ENCODE measurements around the gene ME2. TPM values are rescaled to one million over a fixed set of nuclear protein-coding genes. Genes with fewer than 3 reads are reported as not detected.

Gene ME2
- total RNA-seq, 3 donors from 2014 or later (not counting 1 experiment from before 2014, with no cell fraction given), result 42.4 to 61.3 (median 43.5) TPM

- intact Hi-C loops (cut with micrococcal nuclease), result no loop called here
- no peak overlapping the region for H3K4me3 ChIP-seq (ENCODE audit: low read length)
- no peaks in the 10 kb centered on the region for H3K9me3 ChIP-seq (ENCODE audit: control insufficient read depth, insufficient read depth, low read length)
- Mint-ChIP-seq H3K4me1 (no peaks in the 10 kb centered on the region), H3K27me3 (ENCODE audit: low read depth in 2 of 2) (no peaks in the 10 kb centered on the region), H3K4me3 (no peak overlapping the region), H3K9me3 (no peaks in the 10 kb centered on the region), H3K27ac (no peak overlapping the region), H3K36me3 (no peaks in the 10 kb centered on the region)
- H3K27me3 ChIP-seq (ENCODE audit: control insufficient read depth, insufficient read depth, low read length), result no peaks in the 10 kb centered on the region
- DNase-seq, result no peak
- H3K36me3 ChIP-seq (ENCODE audit: control insufficient read depth, insufficient read depth, low read length), result no peaks in the 10 kb centered on the region
- no peak for ATAC-seq
- WGBS (ENCODE audit: insufficient coverage), result 92% methylated on average over 3 of the region's 3 CpGs
- no peak for TF ChIP-seq CTCF (IDR thresholded peaks at IDR 0.05)
- no peak overlapping the region for H3K27ac ChIP-seq (ENCODE audit: low read length)
- H3K4me1 ChIP-seq (ENCODE audit: control insufficient read depth, insufficient read depth, low read length), result no peaks in the 10 kb centered on the region
These were observed 21.2 kb upstream of the ME2 start for GRCh38 chr18:50857694-50858093.

GRCh38 chr18:50859793-50860555 is 18.9 kb upstream of the ME2 start:
- intact Hi-C loops (cut with micrococcal nuclease), result no loop called here
- Histone ChIP-seq H3K4me1 (ENCODE audit: control insufficient read depth, insufficient read depth, low read length) (no peaks in the 10 kb centered on the region), H3K9me3 (ENCODE audit: control insufficient read depth, insufficient read depth, low read length) (no peaks in the 10 kb centered on the region), H3K27me3 (ENCODE audit: control insufficient read depth, insufficient read depth, low read length) (no peaks in the 10 kb centered on the region), H3K36me3 (ENCODE audit: control insufficient read depth, insufficient read depth, low read length) (no peaks in the 10 kb centered on the region), H3K27ac (ENCODE audit: low read length) (no peak overlapping the region), H3K4me3 (ENCODE audit: low read length) (no peak overlapping the region)
- no peaks in the 10 kb centered on the region for H3K36me3 Mint-ChIP-seq
- H3K9me3 Mint-ChIP-seq, result no peaks in the 10 kb centered on the region
- DNase-seq (no peak), ATAC-seq (no peak)
- no peak overlapping the region for H3K27ac Mint-ChIP-seq
- H3K4me1 Mint-ChIP-seq, result no peaks in the 10 kb centered on the region
- no peak overlapping the region for H3K4me3 Mint-ChIP-seq
- H3K27me3 Mint-ChIP-seq (ENCODE audit: low read depth in 2 of 2), result no peaks in the 10 kb centered on the region
- no peak for TF ChIP-seq CTCF (IDR thresholded peaks at IDR 0.05)

GRCh38 chr18:50861617-50862016 is 17.3 kb upstream of the ME2 start:
- no peaks in the 10 kb centered on the region for H3K36me3 Mint-ChIP-seq
- no peaks in the 10 kb centered on the region for H3K9me3 ChIP-seq (ENCODE audit: control insufficient read depth, insufficient read depth, low read length)
- H3K27me3 Mint-ChIP-seq (ENCODE audit: low read depth in 2 of 2), result no peaks in the 10 kb centered on the region
- intact Hi-C loops (cut with micrococcal nuclease), result no loop called here
- DNase-seq, result no peak
- no peak overlapping the region for H3K27ac ChIP-seq (ENCODE audit: low read length)
- H3K4me1 Mint-ChIP-seq, result no peaks in the 10 kb centered on the region
- no peak overlapping the region for H3K4me3 ChIP-seq (ENCODE audit: low read length)
- H3K27me3 ChIP-seq (ENCODE audit: control insufficient read depth, insufficient read depth, low read length), result no peaks in the 10 kb centered on the region
- WGBS (ENCODE audit: insufficient coverage), result 92% methylated on average over 1 of the region's 1 CpG
- H3K4me3 Mint-ChIP-seq, result no peak overlapping the region
- H3K27ac Mint-ChIP-seq, result no peak overlapping the region
- no peaks in the 10 kb centered on the region for H3K9me3 Mint-ChIP-seq
- ATAC-seq, result no peak
- no peaks in the 10 kb centered on the region for H3K4me1 ChIP-seq (ENCODE audit: control insufficient read depth, insufficient read depth, low read length)
- H3K36me3 ChIP-seq (ENCODE audit: control insufficient read depth, insufficient read depth, low read length), result no peaks in the 10 kb centered on the region
- TF ChIP-seq CTCF (IDR thresholded peaks at IDR 0.05), result no peak

- Mint-ChIP-seq H3K4me1 (no peaks in the 10 kb centered on the region), H3K36me3 (no peaks in the 10 kb centered on the region), H3K4me3 (no peak overlapping the region), H3K27ac (no peak overlapping the region), H3K27me3 (ENCODE audit: low read depth in 2 of 2) (no peaks in the 10 kb centered on the region), H3K9me3 (no peaks in the 10 kb centered on the region)
- Histone ChIP-seq H3K9me3 (ENCODE audit: control insufficient read depth, insufficient read depth, low read length) (no peaks in the 10 kb centered on the region), H3K4me3 (ENCODE audit: low read length) (no peak overlapping the region), H3K36me3 (ENCODE audit: control insufficient read depth, insufficient read depth, low read length) (no peaks in the 10 kb centered on the region), H3K4me1 (ENCODE audit: control insufficient read depth, insufficient read depth, low read length) (no peaks in the 10 kb centered on the region), H3K27me3 (ENCODE audit: control insufficient read depth, insufficient read depth, low read length) (no peaks in the 10 kb centered on the region), H3K27ac (ENCODE audit: low read length) (no peak overlapping the region)
- 16% methylated on average over 2 of the region's 2 CpGs for WGBS (ENCODE audit: insufficient coverage)
- no peak for TF ChIP-seq CTCF (IDR thresholded peaks at IDR 0.05)
- intact Hi-C loops (cut with micrococcal nuclease), result no loop called here
- ATAC-seq, result no peak
- no peak for DNase-seq
These were observed 16.5 kb upstream of the ME2 start for GRCh38 chr18:50862401-50862800.

Data from natural killer cell (primary cell).